Measurements from ENCODE around the gene TNRC6C.
"Not testable (repeated sequence)": the region's sequence is repeated elsewhere in the genome, so short reads cannot be mapped to it uniquely, and the experiment has no call there.

The TNRC6C gene

GRCh38 chr17:78048346-78049292 lies 90.1 kb downstream of the TNRC6C start:
- DNase-seq = no peak

- DNase-seq = no peak
These were observed 91.1 kb downstream of the TNRC6C start for GRCh38 chr17:78049609-78050008.

GRCh38 chr17:78051186-78051972 lies 92.9 kb downstream of the TNRC6C start:
- no peak for DNase-seq

- DNase-seq = no peak
These were observed 95.4 kb downstream of the TNRC6C start for GRCh38 chr17:78053777-78054468.

- DNase-seq = no peak
These were observed 98.7 kb downstream of the TNRC6C start for GRCh38 chr17:78057113-78057740.

GRCh38 chr17:78058001-78058400 lies 99.5 kb downstream of the TNRC6C start:
- no peak for DNase-seq

- DNase-seq = no peak
These were observed 100.1 kb downstream of the TNRC6C start for GRCh38 chr17:78058581-78058980.

GRCh38 chr17:78062596-78062995 lies 104.1 kb downstream of the TNRC6C start:
- no peak for DNase-seq

GRCh38 chr17:78063489-78063888 lies 105.0 kb downstream of the TNRC6C start:
- DNase-seq = no peak

GRCh38 chr17:78064708-78065107 lies 106.2 kb downstream of the TNRC6C start:
- DNase-seq = no peak

GRCh38 chr17:78066976-78067375 lies 108.5 kb downstream of the TNRC6C start:
- DNase-seq = not testable (repeated sequence)

- DNase-seq = no peak
These were observed 111.2 kb downstream of the TNRC6C start for GRCh38 chr17:78069695-78070094.

GRCh38 chr17:78072961-78073360 lies 114.5 kb downstream of the TNRC6C start:
- no peak for DNase-seq

- no peak for DNase-seq
These were observed 116.5 kb downstream of the TNRC6C start for GRCh38 chr17:78075011-78075410.

- no peak for DNase-seq
These were observed 117.0 kb downstream of the TNRC6C start for GRCh38 chr17:78075545-78075944.

GRCh38 chr17:78079253-78079652 lies 120.8 kb downstream of the TNRC6C start:
- no peak for DNase-seq

- DNase-seq = no peak
These were observed 123.0 kb downstream of the TNRC6C start for GRCh38 chr17:78081551-78081950.

GRCh38 chr17:78082355-78082872 lies 123.9 kb downstream of the TNRC6C start:
- DNase-seq = not testable (repeated sequence)

GRCh38 chr17:78082988-78083387 lies 124.5 kb downstream of the TNRC6C start:
- no peak for DNase-seq

GRCh38 chr17:78086740-78087139 lies 128.2 kb downstream of the TNRC6C start:
- DNase-seq = no peak

GRCh38 chr17:78088529-78088928 lies 130.0 kb downstream of the TNRC6C start:
- DNase-seq = no peak

- no peak for DNase-seq
These were observed 131.2 kb downstream of the TNRC6C start for GRCh38 chr17:78089576-78090281.
